WERI-Rb-1 (cell line): ENCODE results near the gene GPR143.
"Not testable (repeated sequence)": the region's sequence is repeated elsewhere in the genome, so short reads cannot be mapped to it uniquely, and the experiment has no call there.

Source experiments
- DNase-seq: peaks from one replicate; pipeline ENCODE4 v3.0.0-alpha.2; 2020
- H3K27ac ChIP-seq: fragments of 250-450 bp; sonication (Bioruptor Pico); 2 replicates; pipeline ENCODE4 v1.5.1; 2020; ENCODE audit warnings: mild to moderate bottlenecking, moderate library complexity
- H3K27me3 ChIP-seq: fragments of 250-450 bp; sonication (Bioruptor Pico); 2 replicates; pipeline ENCODE4 v1.5.1; 2021; ENCODE audit warnings: mild to moderate bottlenecking, low read depth, moderate library complexity; ENCODE audit not compliant: insufficient read depth, severe bottlenecking
- H3K36me3 ChIP-seq: fragments of 250-450 bp; sonication (Bioruptor Pico); 2 replicates; pipeline ENCODE4 v1.5.1; 2020; ENCODE audit warnings: mild to moderate bottlenecking, moderate library complexity
- H3K4me3 ChIP-seq: 2 replicates; pipeline ENCODE4 v1.5.1; 2011; ENCODE audit warnings: low read depth, mild to moderate bottlenecking, control low read depth, low read length
- H3K9me3 ChIP-seq: fragments of 250-450 bp; sonication (Bioruptor Pico); 2 replicates; pipeline ENCODE4 v1.5.1; 2021; ENCODE audit warnings: mild to moderate bottlenecking, moderate library complexity; ENCODE audit not compliant: severe bottlenecking
- CTCF ChIP-seq: IDR thresholded peaks from 2 replicates; pipeline ENCODE4 v1.5.1; 2011; ENCODE audit warnings: low read depth, mild to moderate bottlenecking, control low read depth, inconsistent platforms, low read length

The GPR143 gene

GRCh38 chrX:9775930-9776329 lies 10.3 kb upstream of the GPR143 start:
- no peak for TF ChIP-seq CTCF
- peaks cover 9% of the 10 kb centered on the region for H3K27me3 ChIP-seq
- no peak for DNase-seq

DNA sequence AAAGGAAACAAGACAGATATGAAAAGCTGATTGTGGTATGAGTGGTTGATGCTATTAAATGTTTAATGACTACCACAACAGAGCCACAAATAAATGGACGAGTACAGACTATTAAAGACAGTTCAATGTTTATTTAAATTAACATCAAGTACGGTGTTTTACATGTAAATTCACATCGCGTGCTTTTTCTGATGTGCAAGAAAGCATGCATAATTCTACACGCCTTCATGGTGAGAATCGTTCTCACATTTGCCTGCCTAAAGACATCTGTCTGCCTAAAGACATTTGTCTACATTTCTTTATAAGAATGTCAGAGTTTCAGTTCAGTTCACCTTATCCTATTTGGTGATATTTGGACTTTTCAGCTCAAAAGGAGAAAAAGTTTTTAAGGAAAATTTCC lies 7.3 kb upstream of the GPR143 start:
- TF ChIP-seq CTCF = no peak
- no peak overlapping the region for H3K4me3 ChIP-seq
- H3K27ac ChIP-seq = no peak overlapping the region
- H3K9me3 ChIP-seq = no peaks in the 10 kb centered on the region
- H3K27me3 ChIP-seq = peaks cover 6% of the 10 kb centered on the region
- H3K36me3 ChIP-seq = no peaks in the 10 kb centered on the region
- no peak for DNase-seq

More at GRCh38 chrX:9775930-9776329, 10.3 kb upstream of the GPR143 start:
- Histone ChIP-seq H3K36me3 (no peaks in the 10 kb centered on the region), H3K27ac (no peak overlapping the region), H3K4me3 (no peak overlapping the region), H3K9me3 (no peaks in the 10 kb centered on the region)

- no peak for DNase-seq
- no peaks in the 10 kb centered on the region for H3K9me3 ChIP-seq
- no peak for TF ChIP-seq CTCF
Measured at GRCh38 chrX:9770319-9770718, 4.7 kb upstream of the GPR143 start.

DNA sequence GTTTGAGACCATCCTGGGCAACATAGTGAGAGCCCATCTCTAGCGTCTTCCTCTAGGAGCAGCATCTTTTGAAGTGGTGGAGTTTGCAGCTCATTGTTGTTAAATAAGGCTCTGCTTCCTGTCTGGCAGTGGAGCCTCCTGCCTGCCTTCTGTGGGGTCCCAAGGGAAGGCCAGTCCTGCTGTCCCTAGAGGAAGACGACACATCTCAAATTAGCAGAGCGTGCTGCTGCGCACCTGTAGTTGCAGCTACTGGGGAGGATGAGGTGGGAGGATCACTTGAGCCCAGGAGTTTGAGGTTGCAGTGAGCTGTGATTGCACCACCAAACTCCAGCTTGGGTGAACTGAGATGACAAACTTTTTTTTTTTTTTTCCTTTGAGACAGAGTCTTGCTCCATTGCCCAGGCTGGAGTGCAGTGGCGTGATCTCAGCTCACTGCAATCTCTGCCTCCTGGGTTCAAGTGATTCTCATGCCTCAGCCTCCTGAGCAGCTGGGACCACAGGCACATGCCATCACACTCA lies 2.7 kb upstream of the GPR143 start:
- not testable (repeated sequence) for H3K36me3 ChIP-seq, H3K9me3 ChIP-seq, H3K4me3 ChIP-seq, H3K27ac ChIP-seq, DNase-seq
- peaks cover 12% of the 10 kb centered on the region for H3K27me3 ChIP-seq

More at GRCh38 chrX:9770319-9770718, 4.7 kb upstream of the GPR143 start:
- Histone ChIP-seq H3K4me3 (no peak overlapping the region), H3K27me3 (peaks cover 9% of the 10 kb centered on the region), H3K27ac (no peak overlapping the region), H3K36me3 (no peaks in the 10 kb centered on the region)

- TF ChIP-seq CTCF = no peak
- H3K27ac ChIP-seq = no peak overlapping the region
- no peaks in the 10 kb centered on the region for H3K36me3 ChIP-seq
- no peaks in the 10 kb centered on the region for H3K9me3 ChIP-seq
- peaks cover 12% of the 10 kb centered on the region for H3K27me3 ChIP-seq
- no peak overlapping the region for H3K4me3 ChIP-seq
- DNase-seq = no peak
Measured at GRCh38 chrX:9767375-9767774, 1.7 kb upstream of the GPR143 start.

DNA sequence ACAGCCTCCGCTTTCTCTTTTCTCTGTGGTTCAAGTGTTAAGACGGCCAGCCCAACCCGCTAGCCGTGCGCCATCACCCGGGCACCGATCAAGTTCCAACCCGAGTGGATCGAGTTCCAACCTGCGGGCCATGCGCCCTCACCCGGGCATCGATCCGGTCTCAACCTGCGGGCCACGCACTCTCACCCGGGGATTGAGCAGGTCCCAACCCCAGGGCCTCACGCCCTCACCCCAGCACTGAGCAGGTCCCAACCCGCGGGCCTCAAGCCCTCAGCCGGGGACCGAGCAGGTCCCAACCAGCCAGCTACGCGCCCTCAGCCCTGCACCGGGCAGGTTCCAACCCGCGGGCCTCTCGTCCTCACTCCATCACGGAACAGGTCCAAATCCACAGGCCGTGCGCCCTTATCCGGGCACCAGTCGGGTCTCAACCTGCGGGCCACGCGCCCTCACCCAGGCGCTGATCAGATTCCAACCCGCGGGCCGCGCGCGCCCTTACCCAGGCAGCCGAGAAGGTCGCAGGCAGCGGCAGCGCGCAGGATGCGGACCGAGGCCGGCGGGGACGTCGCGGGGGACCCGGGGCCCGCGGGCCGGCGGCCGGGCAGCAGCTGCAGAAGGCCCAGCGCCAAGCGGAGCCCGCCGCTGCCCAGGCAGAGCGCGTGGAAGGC lies 443 bp downstream of the GPR143 start:
- Histone ChIP-seq H3K4me3 (no peak overlapping the region), H3K27ac (no peak overlapping the region), H3K36me3 (no peaks in the 10 kb centered on the region), H3K9me3 (no peaks in the 10 kb centered on the region), H3K27me3 (peaks cover 6% of the 10 kb centered on the region)
- TF ChIP-seq CTCF = no peak
- DNase-seq = no peak
